ENCODE data around the gene CELSR3. TPM values are rescaled to one million over a fixed set of nuclear protein-coding genes. Genes with fewer than 3 reads are reported as not detected.

The CELSR3 gene
- total RNA-seq, 1 experiment from 2014 or later, result 23.9 TPM

- DNase-seq, result no peak
- Histone ChIP-seq H2BK12ac (ENCODE audit: insufficient read length, low read depth, low read length) (no peak overlapping the region), H3K9me3 (ENCODE audit: control insufficient read depth, low read depth, low read length) (no peaks in the 10 kb centered on the region), H2BK120ac (ENCODE audit: low read depth, low read length, poor library complexity, severe bottlenecking) (no peak overlapping the region), H2BK5ac (ENCODE audit: insufficient read length, low read length) (no peak overlapping the region), H3K4me1 (ENCODE audit: insufficient read depth, low read length) (no peaks in the 10 kb centered on the region), H2AK5ac (ENCODE audit: insufficient read length, low read length) (no peak overlapping the region), H3K23ac (ENCODE audit: insufficient read length, low read depth, low read length) (no peak overlapping the region), H4K91ac (ENCODE audit: insufficient read length, low read depth, low read length) (no peak overlapping the region), H4K5ac (ENCODE audit: insufficient read length, low read depth, low read length) (no peak overlapping the region), H4K20me1 (ENCODE audit: control insufficient read depth, insufficient read depth, insufficient read length) (no peaks in the 10 kb centered on the region), H4K8ac (replicated peaks; ENCODE audit: insufficient read length, low read depth, low read length) (no peak overlapping the region), H3T11ph (ENCODE audit: low read length) (no peak overlapping the region), H3K14ac (ENCODE audit: insufficient read depth, low read length) (no peak overlapping the region), H3K27me3 (ENCODE audit: insufficient read depth, low read length) (no peaks in the 10 kb centered on the region), H3K23me2 (ENCODE audit: insufficient read length, low read depth, low read length, poor library complexity, severe bottlenecking) (no peaks in the 10 kb centered on the region), H3K79me2 (ENCODE audit: insufficient read depth, low read length) (no peaks in the 10 kb centered on the region), H2AFZ (ENCODE audit: low read length) (no peak overlapping the region), H3K9ac (ENCODE audit: extremely low read depth, insufficient read length, low read length) (no peak overlapping the region), H2BK20ac (ENCODE audit: low read depth, low read length, poor library complexity, severe bottlenecking) (no peak overlapping the region), H3K4ac (ENCODE audit: low read depth, low read length) (no peak overlapping the region), H3K27ac (ENCODE audit: insufficient read length, low read depth, low read length) (no peak overlapping the region), H3K56ac (ENCODE audit: insufficient read length, low read depth, low read length) (no peak overlapping the region), H3K18ac (ENCODE audit: insufficient read length, low read depth, low read length) (no peak overlapping the region), H2BK15ac (ENCODE audit: low read depth, low read length) (no peak overlapping the region), H3K4me2 (ENCODE audit: insufficient read depth, insufficient read length, low read length) (no peak overlapping the region), H3K79me1 (ENCODE audit: insufficient read depth, low read depth, low read length, poor library complexity, severe bottlenecking) (no peaks in the 10 kb centered on the region)
- Mint-ChIP-seq H3K36me3 (ENCODE audit: insufficient read depth in 1 of 3, low read depth in 3 of 3) (peaks cover 19 to 74% (median 54%) of the 10 kb centered on the region in 3 experiments; a peak in 6 of 7 replicates), H3K4me3 (no peak overlapping the region), H3K27me3 (ENCODE audit: low read depth) (no peaks in the 10 kb centered on the region), H3K27ac (no peak overlapping the region), H3K4me1 (no peaks in the 10 kb centered on the region), H3K9me3 (no peaks in the 10 kb centered on the region; a peak in 1 of 5 replicates)
- no peak for TF ChIP-seq CTCF (conservative IDR thresholded peaks at IDR 0.05)
- WGBS (ENCODE audit: extremely low coverage, insufficient read length, low lambda C conversion rate), result no CpG with 5 or more reads among the region's 1 CpG
Observed at GRCh38 chr3:48672522-48672921, 9.8 kb upstream of the CELSR3 start.

Measured in H9 (cell line).